Measurements from ENCODE around the gene HMGN4. TPM values are rescaled to one million over a fixed set of nuclear protein-coding genes. Genes with fewer than 3 reads are reported as not detected.

HMGN4 gene
- total and polyA plus RNA-seq, 9 donors, result 48.6 to 78.9 (median 58.4) TPM

GRCh38 chr6:26568601-26569432 is 30.7 kb downstream of the HMGN4 start:
- H3K27ac ChIP-seq, result peak overlapping the region; percentile 42 to 73
- intact Hi-C loops (cut with DNase I), result no loop called here
- peak overlapping the region; percentile 59 for H3K4me3 ChIP-seq
- peak; percentile 93 to 97 (median 97) for DNase-seq
- H3K4me1 ChIP-seq (ENCODE audit: insufficient read depth), result no peaks in the 10 kb centered on the region
- WGBS, 3 donors, result 2 to 5% (median 2%) methylated on average over 34 of the region's 34 CpGs
- no peaks in the 10 kb centered on the region for H3K36me3 ChIP-seq
- no peaks in the 10 kb centered on the region for H3K9me3 ChIP-seq
- no peaks in the 10 kb centered on the region for H3K27me3 ChIP-seq
- TF ChIP-seq POLR2A (IDR thresholded peaks at IDR 0.05) (peak; percentile 18), EP300 (IDR thresholded peaks at IDR 0.05) (no peak)

DNA sequence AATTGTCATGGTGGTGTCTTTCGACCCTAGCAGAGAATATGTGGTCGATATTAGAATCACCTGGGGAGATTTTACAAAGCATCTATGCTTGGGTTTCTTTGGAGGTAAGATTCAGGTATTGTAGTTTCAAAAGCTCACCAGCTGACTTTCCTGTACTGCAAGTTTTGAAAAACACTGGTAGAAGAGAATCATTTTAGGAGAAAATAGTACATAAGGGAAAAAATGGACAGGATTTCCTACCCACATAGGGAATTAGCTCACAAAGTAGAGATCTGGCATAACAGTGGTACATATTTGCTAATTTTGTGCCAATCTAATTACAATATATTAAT is 31.2 kb downstream of the HMGN4 start:
- 3 to 13% (median 10%) methylated on average over 2 of the region's 2 CpGs for WGBS, 3 donors
- Histone ChIP-seq H3K27ac (peak overlapping the region in 1 of 2 donors; percentile 45), H3K4me1 (ENCODE audit: insufficient read depth) (no peaks in the 10 kb centered on the region), H3K36me3 (no peaks in the 10 kb centered on the region), H3K9me3 (no peaks in the 10 kb centered on the region), H3K27me3 (no peaks in the 10 kb centered on the region), H3K4me3 (peak overlapping the region; percentile 59)
- no peak for TF ChIP-seq EP300 (IDR thresholded peaks at IDR 0.05)
- no peak for TF ChIP-seq POLR2A (IDR thresholded peaks at IDR 0.05)
- TF ChIP-seq, protein P1, sequence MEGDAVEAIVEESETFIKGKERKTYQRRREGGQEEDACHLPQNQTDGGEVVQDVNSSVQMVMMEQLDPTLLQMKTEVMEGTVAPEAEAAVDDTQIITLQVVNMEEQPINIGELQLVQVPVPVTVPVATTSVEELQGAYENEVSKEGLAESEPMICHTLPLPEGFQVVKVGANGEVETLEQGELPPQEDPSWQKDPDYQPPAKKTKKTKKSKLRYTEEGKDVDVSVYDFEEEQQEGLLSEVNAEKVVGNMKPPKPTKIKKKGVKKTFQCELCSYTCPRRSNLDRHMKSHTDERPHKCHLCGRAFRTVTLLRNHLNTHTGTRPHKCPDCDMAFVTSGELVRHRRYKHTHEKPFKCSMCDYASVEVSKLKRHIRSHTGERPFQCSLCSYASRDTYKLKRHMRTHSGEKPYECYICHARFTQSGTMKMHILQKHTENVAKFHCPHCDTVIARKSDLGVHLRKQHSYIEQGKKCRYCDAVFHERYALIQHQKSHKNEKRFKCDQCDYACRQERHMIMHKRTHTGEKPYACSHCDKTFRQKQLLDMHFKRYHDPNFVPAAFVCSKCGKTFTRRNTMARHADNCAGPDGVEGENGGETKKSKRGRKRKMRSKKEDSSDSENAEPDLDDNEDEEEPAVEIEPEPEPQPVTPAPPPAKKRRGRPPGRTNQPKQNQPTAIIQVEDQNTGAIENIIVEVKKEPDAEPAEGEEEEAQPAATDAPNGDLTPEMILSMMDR (IDR thresholded peaks at IDR 0.05), result no peak
- intact Hi-C loops (cut with DNase I), result no loop called here
- no peak for DNase-seq

DNA sequence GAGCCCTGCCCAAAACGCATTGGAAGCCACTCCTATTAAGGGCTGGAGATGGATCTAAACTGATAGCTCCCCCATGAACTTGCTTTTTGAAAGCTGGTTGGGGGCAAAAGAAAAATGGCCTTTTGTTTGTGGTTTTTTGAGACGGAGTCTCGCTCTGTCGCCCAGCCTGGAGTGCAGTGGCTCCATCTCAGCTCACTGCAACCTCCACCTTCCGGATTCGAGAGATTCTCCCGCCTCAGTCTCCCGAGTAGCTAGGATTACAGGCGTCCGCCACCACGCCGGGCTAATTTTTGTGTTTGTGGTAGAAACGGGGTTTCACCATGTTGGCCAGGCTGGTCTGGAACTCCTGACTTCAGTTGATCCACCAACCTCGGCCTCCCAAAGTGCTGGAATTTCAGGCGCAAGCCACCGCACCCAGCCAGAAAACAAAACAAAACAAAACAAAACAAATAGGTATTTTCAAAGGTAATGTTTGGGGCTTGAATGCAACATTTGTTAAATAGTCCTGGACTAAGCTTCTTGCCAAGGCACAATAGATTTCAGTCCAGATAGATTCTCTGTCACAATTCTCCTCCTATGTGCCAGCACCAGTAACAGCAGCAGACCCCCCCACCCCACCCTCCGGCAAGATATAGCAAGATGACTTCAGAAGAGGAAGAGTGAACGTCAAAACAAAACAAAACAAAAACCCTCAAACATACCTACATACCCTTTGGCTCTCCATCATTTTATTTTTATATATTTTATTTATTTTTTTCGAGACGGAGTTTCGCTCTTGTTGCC is 32.1 kb downstream of the HMGN4 start:
- Histone ChIP-seq H3K27me3 (no peaks in the 10 kb centered on the region), H3K36me3 (no peaks in the 10 kb centered on the region), H3K4me3 (no peak overlapping the region), H3K27ac (no peak overlapping the region), H3K9me3 (no peaks in the 10 kb centered on the region), H3K4me1 (ENCODE audit: insufficient read depth) (no peaks in the 10 kb centered on the region)
- WGBS, 3 donors, result 70 to 74% (median 73%) methylated on average over 21 of the region's 21 CpGs
- intact Hi-C loops (cut with DNase I), result loop anchor here in 2 of 4 donors (5.0 kb wide), 1 partner anchor 228 kb away; no protein-coding TSS in a partner anchor
- no peak for DNase-seq
- TF ChIP-seq POLR2A (IDR thresholded peaks at IDR 0.05), result no peak
- no peak for TF ChIP-seq EP300 (IDR thresholded peaks at IDR 0.05)
- TF ChIP-seq, protein P1 (IDR thresholded peaks at IDR 0.05), result no peak

DNA sequence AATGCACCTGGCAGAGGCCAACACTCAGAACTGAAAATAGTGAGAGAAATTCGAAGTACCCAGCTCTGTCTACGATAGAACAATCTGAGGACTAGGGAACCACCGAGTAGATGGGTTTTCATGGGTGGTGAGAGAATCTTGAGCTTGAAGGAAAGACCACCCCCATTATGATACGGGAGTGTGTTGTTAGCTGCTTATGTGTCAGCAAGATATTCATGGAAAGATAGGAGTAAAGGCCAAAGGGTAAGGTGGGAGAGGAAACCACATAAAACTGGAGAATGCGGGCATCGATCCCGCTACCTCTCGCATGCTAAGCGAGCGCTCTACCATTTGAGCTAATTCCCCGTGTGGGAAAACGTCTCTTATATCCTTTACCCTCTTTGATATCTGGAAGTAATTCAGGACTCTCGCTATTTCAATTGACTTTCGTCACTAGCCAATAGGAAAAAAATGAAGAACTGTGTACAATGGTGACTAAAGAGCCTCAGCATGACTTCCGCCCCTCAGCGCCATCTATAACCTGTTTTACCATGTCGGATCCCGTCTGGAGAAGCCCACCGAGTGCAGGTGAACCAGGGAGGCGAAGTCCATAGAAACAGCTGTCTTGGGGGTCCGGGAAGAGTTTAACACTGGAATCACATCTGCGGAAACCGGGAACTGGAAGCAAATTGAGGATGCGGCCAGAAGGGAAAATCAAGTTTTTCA is 33.6 kb downstream of the HMGN4 start:
- H3K36me3 ChIP-seq, result no peaks in the 10 kb centered on the region
- WGBS, 3 donors, result 3 to 6% (median 3%) methylated on average over 24 of the region's 24 CpGs
- peak overlapping the region in 1 of 2 donors; percentile 43 for H3K27ac ChIP-seq
- no peaks in the 10 kb centered on the region for H3K27me3 ChIP-seq
- TF ChIP-seq POLR2A (IDR thresholded peaks at IDR 0.05) (no peak), EP300 (IDR thresholded peaks at IDR 0.05) (no peak)
- TF ChIP-seq, protein P1 (IDR thresholded peaks at IDR 0.05), result no peak
- H3K4me1 ChIP-seq (ENCODE audit: insufficient read depth), result no peaks in the 10 kb centered on the region
- peak overlapping the region; percentile 37 for H3K4me3 ChIP-seq
- DNase-seq, result peak in 4 of 5 donors; percentile 51 to 75 (median 52)
- H3K9me3 ChIP-seq, result no peaks in the 10 kb centered on the region
- intact Hi-C loops (cut with DNase I), result loop anchor here in 2 of 4 donors (2.0 to 5.0 kb wide), 2 partner anchors 25 to 229 kb away; partner anchors contain the start of gene ABT1 (in 1 of the 2)

All from ovary (tissue), 9 donors.